ENCODE results near the gene UBE3D. TPM values are rescaled to one million over a fixed set of nuclear protein-coding genes. Genes with fewer than 3 reads are reported as not detected.
"Not testable (repeated sequence)": the region's sequence is repeated elsewhere in the genome, so short reads cannot be mapped to it uniquely, and the experiment has no call there.

Gene UBE3D
- total RNA-seq, 4 donors from 2014 or later, result 8.9 to 20.5 (median 13.1) TPM

- no peak overlapping the region for H3K27ac ChIP-seq
- no peaks in the 10 kb centered on the region for H3K9me3 ChIP-seq
- no peak overlapping the region for H3K4me3 ChIP-seq
- H3K4me1 ChIP-seq, result peaks cover 0 to 4% of the 10 kb centered on the region in 2 donors
- TF ChIP-seq CTCF (IDR thresholded peaks at IDR 0.05) (no peak), POLR2A (IDR thresholded peaks at IDR 0.05) (no peak)
- intact Hi-C loops (cut with DNase I; ENCODE audit: low total_unique reads), result no loop called here
- no peaks in the 10 kb centered on the region for H3K27me3 ChIP-seq
- DNase-seq, result peak in 1 of 2 donors; percentile 22
- no peaks in the 10 kb centered on the region for H3K36me3 ChIP-seq
Measured at GRCh38 chr6:82953871-82954270, 111.8 kb downstream of the UBE3D start.

- TF ChIP-seq CTCF (IDR thresholded peaks at IDR 0.05), result no peak
- no peak for TF ChIP-seq POLR2A (IDR thresholded peaks at IDR 0.05)
- Histone ChIP-seq H3K27ac (no peak overlapping the region), H3K9me3 (no peaks in the 10 kb centered on the region), H3K27me3 (no peaks in the 10 kb centered on the region), H3K36me3 (no peaks in the 10 kb centered on the region), H3K4me3 (no peak overlapping the region), H3K4me1 (no peaks in the 10 kb centered on the region)
- intact Hi-C loops (cut with DNase I; ENCODE audit: low total_unique reads), result no loop called here
- DNase-seq, result no peak
Measured at GRCh38 chr6:82951935-82952334, 113.7 kb downstream of the UBE3D start.

GRCh38 chr6:82951389-82951788, 114.3 kb downstream of the UBE3D start:
- H3K27me3 ChIP-seq, result no peaks in the 10 kb centered on the region
- H3K9me3 ChIP-seq, result no peaks in the 10 kb centered on the region
- H3K36me3 ChIP-seq, result no peaks in the 10 kb centered on the region
- no peak overlapping the region for H3K4me3 ChIP-seq
- intact Hi-C loops (cut with DNase I; ENCODE audit: low total_unique reads), result no loop called here
- no peak overlapping the region for H3K27ac ChIP-seq
- no peak for DNase-seq
- no peak for TF ChIP-seq POLR2A (IDR thresholded peaks at IDR 0.05)
- TF ChIP-seq CTCF (IDR thresholded peaks at IDR 0.05), result no peak
- no peaks in the 10 kb centered on the region for H3K4me1 ChIP-seq

DNA sequence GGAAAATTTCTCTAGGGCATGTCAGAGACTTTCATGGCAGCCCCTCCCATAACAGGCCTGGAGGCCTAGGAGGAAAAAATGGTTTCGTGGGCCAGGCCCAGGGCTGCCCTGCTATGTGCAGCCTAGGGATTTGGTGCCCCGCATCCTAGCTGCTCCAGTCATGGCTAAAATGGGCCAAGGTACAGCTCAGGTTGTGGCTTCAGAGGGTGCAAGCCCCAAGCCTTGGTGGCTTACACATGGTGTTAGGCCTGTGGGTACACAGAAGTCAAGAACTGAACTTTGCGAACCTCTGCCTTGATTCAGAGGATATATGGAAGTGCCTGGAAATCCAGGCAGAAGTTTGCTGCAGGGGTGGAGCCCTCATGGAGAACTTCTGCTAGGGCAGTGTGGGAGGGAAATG, 134.7 kb downstream of the UBE3D start:
- DNase-seq; H3K27ac ChIP-seq; H3K36me3 ChIP-seq; H3K4me3 ChIP-seq; H3K27me3 ChIP-seq; intact Hi-C loops (cut with DNase I; ENCODE audit: low total_unique reads); H3K9me3 ChIP-seq; H3K4me1 ChIP-seq: not testable (repeated sequence)

DNA sequence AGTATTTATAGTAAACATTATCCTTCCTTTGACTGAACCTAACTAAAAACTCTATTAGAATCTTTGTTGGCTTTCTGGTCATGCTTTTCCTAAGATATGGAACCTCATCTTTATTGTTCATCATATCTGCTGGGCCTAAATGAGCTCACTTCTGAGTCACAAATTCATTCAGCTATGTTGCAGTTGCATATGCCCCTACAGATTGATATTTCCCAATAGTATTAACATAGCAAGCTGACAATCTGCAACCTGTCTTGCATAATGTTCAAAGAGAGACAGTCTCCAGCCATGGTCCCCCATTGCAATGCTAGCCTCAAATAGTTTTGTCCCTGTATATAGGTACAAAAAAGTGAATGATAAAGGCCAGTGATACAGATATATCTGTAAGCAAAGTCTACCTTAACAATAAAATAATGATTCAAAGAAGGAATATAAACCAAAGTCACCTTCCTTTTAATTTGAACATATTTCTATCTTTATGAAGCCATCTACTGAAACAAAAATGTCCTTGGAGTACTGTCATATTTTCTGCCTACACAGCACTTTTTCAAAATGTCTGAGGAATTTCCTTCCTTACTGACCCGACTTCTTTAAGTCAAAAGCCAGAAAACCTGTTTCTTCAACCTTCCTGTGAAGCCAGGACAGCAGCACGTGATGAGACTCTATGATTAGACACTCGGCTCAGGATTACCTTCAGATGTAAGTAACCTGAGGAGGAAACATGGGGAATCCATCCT, 140.7 kb downstream of the UBE3D start:
- H3K4me3 ChIP-seq, result no peak overlapping the region
- H3K27me3 ChIP-seq, result no peaks in the 10 kb centered on the region
- intact Hi-C loops (cut with DNase I; ENCODE audit: low total_unique reads), result no loop called here
- no peaks in the 10 kb centered on the region for H3K9me3 ChIP-seq
- no peak for TF ChIP-seq POLR2A (IDR thresholded peaks at IDR 0.05)
- TF ChIP-seq CTCF (IDR thresholded peaks at IDR 0.05), result no peak
- DNase-seq, result no peak
- H3K36me3 ChIP-seq, result no peaks in the 10 kb centered on the region
- H3K27ac ChIP-seq, result no peak overlapping the region
- no peaks in the 10 kb centered on the region for H3K4me1 ChIP-seq

All from uterus (tissue), 4 donors.